Liver (tissue), 2 donors: ENCODE measurements around the gene CCL21.

ENCODE experiments used
- CTCF ChIP-seq: fragments of 150-350 bp; IDR thresholded peaks from 2 replicates; pipeline ENCODE4 v1.5.1; 2017; ENCODE audit warnings: improper control_type of control experiment, low read depth, low read length; ENCODE audit not compliant: missing input control
- MAX ChIP-seq: IDR thresholded peaks from 2 replicates; pipeline ENCODE4 v1.6.1; 2016; ENCODE audit warnings: antibody characterized with exemption
- donor health status: healthy.

GRCh38 chr9:34732886-34733285 is 22.9 kb upstream of the CCL21 start:
- TF ChIP-seq CTCF (no peak), MAX (no peak)
